GM19035 (cell line): ENCODE results near the gene RAB27A.
"Not testable (repeated sequence)": the region's sequence is repeated elsewhere in the genome, so short reads cannot be mapped to it uniquely, and the experiment has no call there.

Source experiments
- ATAC-seq: cut with Tn5 transposase; IDR thresholded peaks from one replicate; pipeline ENCODE4 v1.9.1; 2021; ENCODE audit not compliant: unreplicated experiment

RAB27A gene

DNA sequence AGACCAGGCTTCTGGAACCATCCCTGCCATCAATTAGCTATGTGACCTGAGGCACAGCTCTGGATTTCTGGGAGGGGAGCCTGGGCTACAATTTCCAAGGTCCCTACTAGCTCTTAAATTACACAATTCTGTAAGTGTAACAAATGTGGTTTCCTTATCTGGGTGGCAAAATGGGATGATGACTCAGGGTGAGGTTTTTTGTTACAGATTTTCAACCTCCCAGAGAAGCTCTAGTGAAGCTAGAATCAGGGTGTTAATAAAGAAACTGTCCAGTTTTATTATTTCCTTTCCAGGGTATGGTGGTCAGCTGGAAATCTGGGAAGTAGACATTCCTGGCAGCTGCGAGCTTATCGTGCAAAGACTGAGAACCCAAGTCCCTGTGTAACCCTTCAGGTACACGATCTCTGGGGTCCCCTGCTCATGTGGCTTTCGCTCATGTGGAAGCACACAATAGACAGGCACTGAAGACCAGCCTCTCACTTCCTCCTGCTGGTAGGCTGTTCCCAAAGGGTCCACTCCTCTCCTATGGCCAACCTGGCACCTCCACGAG lies 7.3 kb downstream of the RAB27A start:
- ATAC-seq, result no peak

DNA sequence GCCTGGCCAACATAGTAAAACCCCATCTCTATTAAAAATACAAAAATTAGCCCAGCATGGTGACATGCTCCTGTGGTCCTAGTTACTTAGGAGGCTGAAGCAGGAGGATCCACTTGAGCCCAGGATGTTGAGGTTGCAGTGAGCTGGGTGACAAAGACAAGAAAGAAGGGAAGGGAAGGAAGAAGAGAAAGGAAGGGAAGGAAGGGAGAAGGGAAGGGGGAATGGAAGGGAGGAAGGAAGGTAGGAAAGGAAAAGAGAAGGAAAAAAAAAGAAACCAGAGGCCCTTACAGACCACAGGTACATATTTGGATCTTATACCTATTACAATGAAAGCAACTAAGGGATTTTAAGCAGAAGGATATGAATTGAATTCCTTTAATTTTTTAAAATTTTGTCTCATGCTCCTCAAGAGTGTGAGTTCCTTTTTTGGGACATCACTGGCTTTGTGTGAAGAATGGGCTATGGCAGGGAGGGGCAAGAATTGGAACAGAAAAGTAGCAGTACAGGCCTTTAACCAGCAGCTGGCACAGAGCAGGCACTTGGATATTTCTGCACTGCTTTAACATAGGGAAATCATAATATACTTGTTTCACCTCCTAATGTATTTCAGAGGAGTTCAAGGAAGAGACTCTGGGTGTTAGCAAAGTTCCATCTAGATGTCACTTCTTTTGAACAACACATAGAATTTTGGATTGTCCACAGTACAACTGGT lies 7.9 kb downstream of the RAB27A start:
- ATAC-seq, result no peak

DNA sequence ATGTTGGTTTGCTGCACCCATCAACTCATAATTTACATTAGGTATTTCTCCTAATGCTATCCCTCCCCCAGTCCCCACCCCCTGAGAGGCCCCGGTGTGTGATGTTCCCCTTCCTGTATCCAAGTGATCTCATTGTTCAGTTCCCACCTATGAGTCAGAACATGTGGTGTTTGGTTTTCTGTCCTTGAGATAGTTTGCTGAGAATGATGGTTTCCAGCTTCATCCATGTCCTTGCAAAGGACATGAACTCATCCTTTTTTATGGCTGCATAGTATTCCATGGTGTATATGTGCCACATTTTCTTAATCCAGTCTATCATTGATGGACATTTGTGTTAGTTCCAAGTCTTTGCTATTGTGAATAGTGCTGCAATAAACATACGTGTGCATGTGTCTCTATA lies 9.0 kb downstream of the RAB27A start:
- ATAC-seq, result not testable (repeated sequence)

DNA sequence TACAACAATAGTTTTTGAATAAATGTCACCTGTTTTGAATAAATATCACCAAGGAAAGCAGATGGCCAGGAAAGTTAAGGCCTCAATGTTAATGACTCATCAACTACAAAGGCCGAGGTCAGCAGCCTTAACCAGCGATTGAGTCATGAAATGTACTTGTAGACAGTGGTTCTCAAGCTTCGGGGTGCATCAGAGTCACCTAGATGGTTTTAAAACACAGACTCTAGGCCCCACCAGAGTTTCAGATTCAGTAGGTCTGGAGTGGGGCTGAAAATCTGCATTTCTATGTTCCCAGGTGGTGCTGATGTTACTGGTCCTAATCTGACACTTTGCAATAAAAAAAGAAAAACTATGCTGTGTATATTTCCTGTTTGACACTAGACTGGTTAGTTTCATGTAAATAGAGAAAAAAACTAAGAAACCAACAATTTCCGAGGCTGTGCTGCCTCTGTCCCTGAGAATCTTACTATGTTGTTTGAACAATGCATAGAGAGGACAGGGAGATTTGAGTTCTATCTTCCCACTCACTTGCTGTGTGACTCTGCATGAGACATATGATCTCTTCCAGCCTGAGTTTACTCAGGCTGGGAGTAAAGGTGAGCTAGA lies 9.8 kb downstream of the RAB27A start:
- peak; percentile 83 for ATAC-seq

DNA sequence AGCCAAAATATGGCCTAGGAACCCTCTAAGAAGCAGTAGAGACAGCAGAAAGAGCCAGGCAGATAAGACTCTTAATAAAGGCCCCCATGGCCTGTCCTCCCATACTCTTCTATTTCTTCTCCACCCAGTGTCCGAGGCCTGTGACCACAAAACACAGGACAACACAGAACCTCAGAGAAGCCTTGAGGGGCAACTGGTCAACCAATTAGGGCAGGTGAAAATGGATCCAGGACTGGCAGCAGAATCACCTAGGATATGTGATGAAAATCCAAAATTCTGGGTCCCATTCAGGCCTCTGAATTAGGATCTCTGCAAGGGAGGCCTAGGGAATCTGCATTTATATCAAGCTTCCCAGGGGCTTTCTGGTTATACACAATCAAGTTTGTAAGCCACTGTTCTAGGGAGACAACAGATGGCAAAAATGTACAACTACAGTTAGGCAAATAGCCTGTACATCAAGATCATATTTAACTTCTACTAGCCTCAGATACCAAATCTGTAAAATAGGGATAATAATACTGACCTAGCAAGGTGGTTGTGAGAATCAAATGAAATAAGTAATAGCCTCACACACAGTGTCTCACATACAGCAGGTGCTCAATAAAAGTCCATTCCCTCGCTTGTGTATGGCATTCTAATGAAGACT lies 10.4 kb downstream of the RAB27A start:
- ATAC-seq, result no peak

DNA sequence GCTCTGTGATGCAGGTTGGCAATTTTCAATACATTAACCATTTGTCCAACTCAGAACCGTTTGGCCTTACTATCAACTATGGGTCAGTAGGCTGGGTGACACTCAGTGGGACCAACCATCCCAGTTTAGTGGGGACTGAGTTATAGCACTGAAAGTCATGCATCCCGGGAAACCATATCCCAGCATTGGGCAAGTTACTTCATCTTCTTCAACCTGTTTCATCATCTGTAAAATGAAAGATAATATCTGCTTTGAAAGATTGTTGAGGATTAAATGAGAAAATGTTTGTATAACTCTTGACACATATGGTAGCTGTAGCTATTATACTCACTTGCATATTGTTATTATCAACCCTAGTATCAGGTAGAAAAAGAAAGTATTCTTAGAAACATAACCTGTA lies 11.9 kb downstream of the RAB27A start:
- ATAC-seq, result no peak

DNA sequence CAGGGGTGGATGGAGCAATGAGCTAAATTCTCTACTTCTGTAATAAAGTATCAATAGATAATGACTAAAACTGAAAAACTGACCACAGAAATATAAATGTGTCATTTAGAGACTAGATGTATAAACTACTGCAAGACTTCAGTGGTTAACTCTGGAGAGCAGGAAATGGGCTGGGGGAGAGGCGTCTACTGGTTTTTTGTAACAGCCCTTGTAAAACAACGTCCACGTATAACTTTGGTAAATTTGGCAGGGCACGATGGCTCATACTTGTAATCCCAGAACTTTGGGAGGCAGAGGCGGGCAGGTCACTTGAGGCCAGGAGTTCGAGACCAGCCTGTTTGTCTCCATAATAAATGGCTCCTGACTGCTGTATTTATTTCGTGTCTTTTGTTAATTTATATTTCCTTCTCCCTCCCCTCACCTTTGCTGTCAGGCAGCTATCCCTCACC lies 12.5 kb downstream of the RAB27A start:
- peak; percentile 49 for ATAC-seq

DNA sequence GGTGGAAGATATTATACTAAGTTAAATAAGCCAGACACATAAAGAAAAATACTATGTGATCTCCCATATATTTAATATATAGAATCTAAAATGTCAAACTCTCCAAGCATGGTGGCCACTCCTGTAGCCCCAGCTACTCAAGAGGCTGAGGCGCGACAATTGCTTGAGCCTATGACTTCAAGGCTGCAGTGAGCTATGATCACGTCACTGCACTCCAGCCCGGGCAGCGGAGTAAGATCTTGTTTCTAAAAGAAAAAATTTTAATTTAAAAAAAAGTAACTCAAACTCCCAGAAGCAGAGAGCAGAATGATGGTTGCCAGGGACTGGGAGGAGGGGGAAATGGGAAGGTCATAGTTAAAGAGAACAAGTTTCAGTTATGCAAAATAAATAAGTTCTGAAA lies 13.3 kb downstream of the RAB27A start:
- ATAC-seq, result no peak

DNA sequence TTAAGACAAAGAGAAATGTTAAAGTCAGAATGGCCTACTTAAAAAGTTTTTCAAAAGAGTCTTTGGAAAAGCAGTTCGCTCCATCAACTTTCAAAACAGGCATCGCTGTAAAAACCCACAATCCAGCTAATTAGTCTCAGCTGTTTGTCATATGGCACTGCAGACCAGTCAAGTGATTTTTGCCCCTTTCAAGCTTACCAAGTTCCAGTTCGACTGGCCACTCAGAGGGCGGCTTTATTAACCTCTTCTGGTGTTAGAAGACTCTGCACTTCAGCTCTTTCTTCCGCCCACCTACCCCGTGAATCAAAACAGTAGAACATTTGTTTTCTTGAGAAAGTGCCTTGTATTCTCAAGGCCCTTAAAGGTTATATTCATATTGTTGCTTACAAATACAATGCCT lies 19.3 kb downstream of the RAB27A start:
- no peak for ATAC-seq

DNA sequence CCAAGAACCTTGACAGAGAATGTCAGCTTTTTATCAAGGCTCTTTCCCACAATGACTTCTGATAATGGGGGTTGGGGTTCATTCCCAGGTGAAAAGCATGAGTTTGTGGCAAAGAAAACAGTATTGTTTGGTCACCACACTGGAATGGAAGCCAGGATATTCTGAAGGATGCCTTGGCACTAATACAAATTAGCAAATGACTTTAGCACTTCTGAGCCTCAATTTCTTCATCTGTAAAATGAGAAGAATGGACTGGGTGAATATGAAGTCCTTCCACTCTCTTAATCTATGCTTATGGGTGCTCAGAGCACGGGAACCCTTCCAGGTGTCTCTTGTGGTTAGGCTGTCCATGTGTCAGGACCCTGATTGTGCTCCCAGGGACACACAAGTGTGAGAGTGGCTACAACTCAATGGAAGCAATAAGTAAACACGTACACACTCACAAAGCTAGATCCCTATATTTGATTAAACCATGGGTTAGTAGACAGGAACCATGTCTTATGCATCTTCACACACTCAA lies 21.4 kb downstream of the RAB27A start:
- ATAC-seq, result no peak

DNA sequence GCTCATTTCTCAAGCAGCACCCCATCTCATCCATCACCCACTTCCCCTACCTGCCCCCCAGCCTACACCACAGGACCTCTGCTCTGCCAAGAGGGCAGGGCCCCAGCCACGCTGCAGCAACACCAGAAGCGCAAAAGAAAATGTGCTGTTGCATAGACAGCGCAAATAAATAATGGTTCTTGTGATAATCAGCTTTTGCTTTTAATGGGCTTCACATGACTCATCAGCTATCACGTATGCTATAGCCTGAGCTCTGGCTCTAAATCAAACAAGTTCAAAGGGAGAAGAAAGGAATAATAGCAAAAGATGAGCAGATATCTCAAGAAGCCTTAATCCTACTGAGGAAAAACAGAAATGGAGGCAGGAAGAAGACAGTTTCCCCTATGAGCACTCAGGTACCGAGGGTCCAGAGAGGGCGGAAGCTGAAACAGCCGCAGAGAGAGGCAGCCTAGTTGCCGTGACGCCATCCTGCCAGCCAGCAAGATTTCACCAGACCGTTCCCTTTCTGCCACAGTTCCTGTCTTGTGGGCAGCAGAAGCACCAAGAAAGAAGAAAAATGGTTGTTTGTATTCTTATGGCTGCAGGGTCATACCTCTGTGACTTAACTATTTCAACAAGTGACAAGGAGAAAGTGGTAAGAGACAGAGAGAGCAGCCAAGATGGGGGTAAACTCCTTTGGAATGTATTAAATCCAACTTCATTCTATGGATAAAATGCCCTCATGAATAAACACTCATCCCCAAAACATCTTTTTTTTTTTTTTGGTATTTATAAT lies 22.0 kb downstream of the RAB27A start:
- ATAC-seq, result peak; percentile 91

DNA sequence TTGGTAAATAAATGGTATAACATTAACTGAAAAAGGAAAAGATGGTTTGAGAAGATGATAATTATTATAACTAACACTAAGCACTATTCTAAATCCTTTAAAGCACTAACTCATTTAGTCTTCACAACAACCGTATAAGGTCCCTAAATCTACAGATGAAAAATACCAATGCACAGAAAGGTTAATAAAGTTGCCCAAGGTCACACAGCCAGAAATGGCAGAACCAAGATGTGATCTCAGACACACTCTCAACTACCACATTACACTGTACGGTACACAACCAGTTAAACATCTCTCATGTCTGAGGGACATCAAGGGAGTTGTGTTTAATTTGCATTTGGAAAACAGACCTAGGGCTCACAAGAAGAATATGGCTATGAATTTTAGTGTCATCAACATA lies 23.1 kb downstream of the RAB27A start:
- ATAC-seq, result no peak

DNA sequence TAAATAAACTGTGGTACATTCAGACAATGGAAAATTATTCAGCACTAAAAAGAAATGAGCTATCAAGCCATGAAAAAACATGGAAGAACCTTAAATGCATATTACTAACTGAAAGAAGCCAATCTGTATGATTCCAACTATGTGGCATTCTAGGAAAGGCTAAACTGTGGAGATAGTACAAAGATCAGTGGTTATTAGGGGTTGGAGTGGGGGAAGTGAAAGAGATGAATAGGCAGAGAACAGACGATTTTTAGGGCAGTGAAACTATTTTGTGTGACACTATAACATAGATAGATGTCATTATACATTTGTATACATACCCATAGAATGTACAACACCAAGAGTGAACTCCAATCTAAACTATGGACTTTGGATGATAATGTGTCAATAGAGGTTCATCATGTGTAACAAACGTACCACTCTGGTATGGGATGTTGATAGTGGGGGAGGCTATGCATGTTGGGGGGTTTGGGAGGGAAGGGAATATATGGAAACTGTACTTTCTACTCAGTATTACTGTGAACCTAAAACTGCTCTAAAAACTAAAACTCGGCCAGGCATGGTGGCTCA lies 29.0 kb downstream of the RAB27A start:
- no peak for ATAC-seq

DNA sequence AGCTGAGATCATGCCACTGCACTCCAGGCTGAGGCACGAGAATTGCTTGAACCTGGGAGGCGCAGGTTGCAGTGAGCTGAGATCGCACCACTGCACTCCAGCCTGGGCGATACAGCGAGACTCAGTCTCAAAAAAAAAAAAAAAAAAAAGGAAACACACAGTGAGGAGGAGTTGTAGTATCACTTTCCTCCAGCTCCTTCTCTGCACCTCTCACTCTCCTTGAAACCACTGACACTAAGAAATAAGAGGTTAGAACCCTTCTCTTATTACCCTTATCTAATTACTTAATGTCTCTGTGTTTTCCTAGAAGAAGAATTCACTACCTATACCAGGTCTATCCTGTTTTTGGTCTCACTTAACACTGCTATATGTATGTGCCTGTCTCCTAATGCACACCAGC lies 31.7 kb downstream of the RAB27A start:
- ATAC-seq, result no peak

DNA sequence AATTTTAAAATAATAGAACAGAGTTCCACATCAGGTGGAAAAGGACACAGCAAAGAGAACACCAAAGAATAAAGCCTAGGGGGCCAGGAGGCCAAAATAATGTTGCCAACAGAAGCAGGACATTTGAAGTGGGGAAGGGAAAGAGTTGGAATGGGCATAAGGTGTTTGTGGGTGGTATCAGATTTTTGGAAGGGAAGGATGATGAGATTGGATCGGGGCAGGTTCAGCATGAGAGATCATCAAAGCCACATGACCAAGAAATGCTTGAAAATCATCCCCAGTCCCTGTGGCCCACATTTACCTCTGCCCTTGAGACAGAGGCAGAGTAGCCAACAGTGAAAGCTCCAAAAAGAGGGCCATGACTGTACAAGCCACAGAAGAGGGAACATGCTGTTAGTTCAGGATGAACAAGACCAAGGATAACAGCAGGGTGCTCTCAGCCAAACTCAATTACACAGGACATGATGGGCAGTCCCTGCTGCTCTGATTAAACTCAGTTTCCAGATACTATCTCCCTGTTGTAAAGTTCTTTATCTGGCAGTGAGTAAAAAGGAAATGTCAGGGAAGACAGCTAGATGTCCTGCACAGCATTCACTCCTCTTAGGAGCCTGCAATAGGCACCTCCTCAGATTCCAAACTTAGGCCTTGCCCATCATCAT lies 32.5 kb downstream of the RAB27A start:
- no peak for ATAC-seq

DNA sequence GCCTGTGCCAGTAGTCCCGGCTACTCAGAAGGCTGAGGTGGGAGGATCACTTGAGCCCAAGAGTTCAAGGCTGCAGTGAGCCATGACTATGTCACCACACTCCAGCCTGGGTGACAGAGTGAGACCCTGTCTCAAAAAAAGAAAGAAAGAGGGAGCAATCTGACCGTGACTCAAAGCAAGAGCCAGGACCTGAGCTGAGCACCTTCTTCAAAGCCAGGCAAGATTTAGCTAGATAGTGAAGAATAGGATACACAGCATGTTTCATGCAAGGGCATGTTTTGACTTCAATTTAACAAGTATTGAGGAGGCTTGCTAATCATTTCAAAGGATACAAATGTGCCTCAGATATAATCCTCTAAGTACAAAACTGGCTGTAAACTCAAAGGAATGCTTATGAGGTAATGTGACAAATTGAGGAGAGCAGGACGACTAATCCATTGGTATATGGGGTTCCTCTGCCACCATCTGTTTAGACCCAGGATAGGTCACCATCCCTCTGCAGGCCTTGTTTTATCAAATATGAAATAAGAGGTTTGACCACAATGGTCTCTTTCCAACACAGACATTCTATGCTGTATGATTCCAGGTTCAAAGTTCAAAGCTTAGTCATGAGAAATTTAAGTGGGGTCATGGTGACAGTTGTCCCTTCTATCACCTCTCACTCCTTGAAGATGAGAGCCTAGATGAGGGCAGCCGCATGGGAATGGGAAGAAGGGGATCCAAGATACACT lies 33.2 kb downstream of the RAB27A start:
- peak; percentile 6 for ATAC-seq

DNA sequence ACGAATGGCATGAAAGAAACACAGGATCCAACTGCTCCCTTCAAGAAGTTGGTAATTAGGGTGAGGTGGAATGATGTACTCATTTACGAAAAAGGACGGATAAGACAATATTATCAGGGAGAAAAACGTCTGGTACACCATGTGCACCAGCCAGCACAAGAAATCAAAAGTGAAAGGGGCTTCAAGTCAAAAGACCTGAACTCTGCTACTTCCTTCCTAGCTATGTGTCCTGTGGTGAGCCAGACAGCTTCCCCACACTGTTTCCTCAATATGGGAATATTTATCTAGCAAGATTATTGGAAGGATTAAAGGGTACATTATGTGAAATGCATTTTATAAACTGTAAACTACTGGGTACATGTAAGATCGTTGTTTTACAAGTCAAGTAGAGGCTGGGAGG lies 33.9 kb downstream of the RAB27A start:
- ATAC-seq, result peak; percentile 57

DNA sequence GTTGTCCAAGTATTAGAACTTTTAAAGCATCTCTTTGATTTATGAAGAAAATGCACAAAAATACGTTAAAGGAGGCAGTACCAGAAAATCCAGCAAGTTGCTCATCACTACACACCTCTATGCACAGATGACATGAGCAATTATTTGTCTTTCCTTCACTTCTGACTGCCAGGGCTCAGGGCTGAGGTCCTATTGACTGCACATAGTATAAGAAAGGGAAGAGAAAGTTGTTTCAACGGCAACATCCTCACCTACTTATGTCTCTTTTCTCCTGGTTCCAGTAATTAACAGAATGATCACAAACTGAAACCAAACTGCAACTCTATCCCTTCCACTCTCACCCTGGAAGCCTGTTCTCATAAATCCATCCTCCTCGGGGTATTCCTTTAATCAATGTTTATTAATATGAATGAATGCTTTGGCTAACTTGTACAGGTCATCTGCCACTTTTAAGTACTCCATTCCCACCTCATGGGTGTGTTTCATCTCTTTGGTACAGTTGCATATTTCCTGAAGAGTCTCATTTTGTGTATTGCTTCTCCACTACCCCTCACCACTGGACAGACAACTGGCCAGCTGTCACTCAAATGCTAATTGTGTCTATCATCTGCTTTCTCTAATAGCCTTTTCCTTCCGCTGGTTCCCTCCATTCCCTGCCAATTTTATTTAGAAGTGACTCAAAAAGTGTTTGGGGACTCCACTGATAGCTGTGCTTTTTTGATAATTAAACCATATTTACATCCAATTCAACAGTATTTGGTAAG lies 34.5 kb downstream of the RAB27A start:
- ATAC-seq, result peak; percentile 45

DNA sequence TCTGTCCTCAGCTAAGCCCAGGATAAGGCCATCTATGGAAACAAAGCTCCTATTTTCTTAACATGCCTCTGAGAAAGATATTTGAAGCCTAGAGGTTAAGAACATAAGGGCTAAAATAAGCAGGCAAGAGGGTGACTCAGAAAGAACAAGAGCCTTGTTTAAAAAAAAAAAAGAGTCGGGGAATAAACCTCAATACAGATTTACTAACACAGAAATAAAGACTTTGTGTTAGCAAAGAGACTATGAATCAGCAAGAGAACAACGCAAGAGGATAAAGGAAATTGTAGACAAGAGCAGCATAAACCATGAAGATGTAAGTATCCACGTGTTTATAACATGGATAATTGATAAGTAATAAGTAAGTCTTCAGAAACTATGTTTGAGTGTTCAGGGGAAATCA lies 36.0 kb downstream of the RAB27A start:
- ATAC-seq, result no peak
